NCI-H82 (cell line): ENCODE results near the gene ALPK3.

Experiments used
- DNase-seq: peaks from one replicate; lab custom pipeline; 2025; lab: John Stamatoyannopoulos, UW

The ALPK3 gene

GRCh38 chr15:84893607-84894006 lies 76.5 kb downstream of the ALPK3 start:
- DNase-seq = no peak

GRCh38 chr15:84894736-84895425 lies 77.7 kb downstream of the ALPK3 start:
- no peak for DNase-seq

- DNase-seq = no peak
Measured at GRCh38 chr15:84898761-84899160, 81.6 kb downstream of the ALPK3 start.

GRCh38 chr15:84899750-84900149 lies 82.6 kb downstream of the ALPK3 start:
- DNase-seq = no peak

- DNase-seq = no peak
Measured at GRCh38 chr15:84901540-84901939, 84.4 kb downstream of the ALPK3 start.

- no peak for DNase-seq
Measured at GRCh38 chr15:84903751-84904150, 86.6 kb downstream of the ALPK3 start.

- no peak for DNase-seq
Measured at GRCh38 chr15:84904419-84904818, 87.3 kb downstream of the ALPK3 start.

GRCh38 chr15:84905016-84905916 lies 88.1 kb downstream of the ALPK3 start:
- no peak for DNase-seq

- no peak for DNase-seq
Measured at GRCh38 chr15:84907731-84908130, 90.6 kb downstream of the ALPK3 start.

GRCh38 chr15:84908564-84908963 lies 91.4 kb downstream of the ALPK3 start:
- DNase-seq = no peak

GRCh38 chr15:84909029-84909428 lies 91.9 kb downstream of the ALPK3 start:
- no peak for DNase-seq

- no peak for DNase-seq
Measured at GRCh38 chr15:84909782-84910181, 92.6 kb downstream of the ALPK3 start.

GRCh38 chr15:84910928-84911623 lies 93.9 kb downstream of the ALPK3 start:
- no peak for DNase-seq

- DNase-seq = no peak
Measured at GRCh38 chr15:84911879-84912660, 94.9 kb downstream of the ALPK3 start.

- DNase-seq = no peak
Measured at GRCh38 chr15:84913360-84913723, 96.2 kb downstream of the ALPK3 start.

- DNase-seq = no peak
Measured at GRCh38 chr15:84914351-84914750, 97.2 kb downstream of the ALPK3 start.

- no peak for DNase-seq
Measured at GRCh38 chr15:84914909-84915605, 97.9 kb downstream of the ALPK3 start.

- no peak for DNase-seq
Measured at GRCh38 chr15:84915606-84915958, 98.4 kb downstream of the ALPK3 start.

GRCh38 chr15:84917452-84917851 lies 100.3 kb downstream of the ALPK3 start:
- no peak for DNase-seq

- no peak for DNase-seq
Measured at GRCh38 chr15:84919106-84919667, 102.0 kb downstream of the ALPK3 start.

GRCh38 chr15:84921121-84921520 lies 104.0 kb downstream of the ALPK3 start:
- no peak for DNase-seq
